ENCODE data around the gene ACTRT2.

ACTRT2 gene

DNA sequence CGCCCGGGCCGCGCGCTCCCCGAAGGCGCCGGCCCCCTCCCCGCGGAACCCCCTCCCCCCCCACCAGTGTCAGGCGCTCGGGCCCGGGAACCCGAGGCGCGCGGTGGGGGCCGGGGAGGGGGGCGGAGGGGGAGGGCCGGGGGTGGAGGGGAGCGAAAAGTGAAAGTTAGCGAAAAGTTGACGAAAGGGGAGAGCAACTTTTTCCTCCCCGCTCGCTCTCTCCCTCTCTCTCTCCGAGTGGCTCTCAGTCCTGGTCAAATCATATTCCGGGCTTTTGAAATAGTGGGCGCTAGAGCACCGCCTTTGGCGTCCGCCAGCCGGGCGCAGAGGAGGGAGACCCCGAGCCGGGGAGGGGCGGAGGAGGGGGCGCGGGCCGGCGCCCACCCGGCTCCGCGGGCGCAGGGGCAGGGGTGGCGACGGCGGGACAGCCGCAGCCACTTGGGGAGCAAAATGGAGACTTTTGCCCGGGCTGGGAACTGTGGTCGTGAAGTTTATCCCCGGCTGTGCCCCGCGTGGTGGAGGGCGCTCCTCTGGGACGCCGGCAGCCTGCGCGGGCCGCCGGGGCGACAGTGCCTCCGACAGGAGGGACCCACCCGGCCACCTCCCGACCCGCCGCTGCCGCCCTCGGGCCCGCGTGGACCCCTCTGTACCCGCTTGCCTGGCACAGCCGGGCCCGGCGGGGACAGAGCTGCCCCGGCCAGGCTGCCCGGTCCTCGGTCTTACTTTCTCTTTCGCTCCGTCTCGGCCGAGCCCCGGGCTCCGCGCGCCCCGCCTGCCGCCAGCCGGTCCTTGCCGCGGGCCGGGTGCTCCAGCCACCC is 48.4 kb downstream of the ACTRT2 start:
- no peak for DNase-seq

DNA sequence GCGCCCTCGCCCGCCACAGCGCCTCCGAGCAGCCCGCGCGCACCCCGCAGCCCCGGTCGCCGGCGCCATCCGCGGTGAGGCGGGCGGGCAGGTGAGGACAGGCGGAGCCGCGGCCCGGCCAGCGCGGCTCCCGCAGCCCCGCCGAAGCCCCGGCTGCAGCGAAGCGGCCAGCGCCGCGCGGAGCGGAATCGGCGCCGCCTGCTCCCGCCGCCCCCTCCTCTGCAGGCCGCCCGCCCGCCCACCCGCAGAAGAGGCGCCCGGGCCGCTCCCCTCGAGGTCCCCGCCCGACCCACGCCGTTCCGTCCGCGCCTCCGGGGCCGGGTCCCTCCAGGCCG is 49.0 kb downstream of the ACTRT2 start:
- no peak for DNase-seq

DNA sequence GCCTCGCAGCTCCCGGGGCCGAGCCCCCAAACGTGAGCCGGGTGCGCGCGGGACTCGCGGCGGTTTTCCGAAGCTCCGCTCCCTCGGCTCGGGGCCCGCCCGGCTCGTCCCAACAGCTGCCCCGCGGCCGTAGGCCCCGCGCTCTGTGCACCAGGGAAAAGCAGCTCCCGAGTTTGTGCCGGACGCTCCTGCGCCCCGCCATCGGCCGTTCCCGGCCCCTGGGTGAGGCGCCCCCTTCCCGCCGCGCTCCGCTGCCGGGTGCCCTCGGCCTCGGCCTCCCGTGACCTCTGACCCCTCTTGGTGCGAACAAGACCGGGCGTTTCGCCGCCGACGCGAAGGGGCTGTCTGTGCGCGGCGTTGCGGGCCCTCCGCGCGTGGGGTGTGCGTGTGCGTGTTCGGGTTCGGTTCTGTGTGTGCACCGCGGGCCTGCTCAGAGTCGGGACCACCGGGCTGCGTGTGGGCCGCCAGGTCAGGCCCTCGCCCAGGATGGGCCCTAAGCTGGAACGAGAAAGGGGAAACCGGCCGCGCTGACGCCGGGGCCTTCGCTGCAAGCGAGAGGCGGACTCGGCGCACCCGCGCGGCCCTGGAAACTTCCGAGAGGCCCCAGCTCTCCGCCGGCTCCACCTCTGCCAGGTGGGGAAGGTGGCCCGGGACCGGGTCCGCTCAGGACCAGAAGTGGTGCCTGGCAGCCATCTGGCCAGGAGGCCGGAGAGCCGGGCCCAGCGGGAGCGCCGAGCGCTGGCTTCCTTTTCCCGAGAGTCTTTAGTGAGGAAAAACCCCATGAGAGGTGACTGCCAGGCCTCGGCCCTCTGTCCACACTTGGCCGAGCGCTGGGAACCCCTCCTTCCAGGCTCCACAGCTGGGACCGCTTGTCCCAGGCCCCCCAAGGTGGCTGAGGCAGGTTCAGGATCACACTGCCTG is 49.6 kb downstream of the ACTRT2 start:
- no peak for DNase-seq

DNA sequence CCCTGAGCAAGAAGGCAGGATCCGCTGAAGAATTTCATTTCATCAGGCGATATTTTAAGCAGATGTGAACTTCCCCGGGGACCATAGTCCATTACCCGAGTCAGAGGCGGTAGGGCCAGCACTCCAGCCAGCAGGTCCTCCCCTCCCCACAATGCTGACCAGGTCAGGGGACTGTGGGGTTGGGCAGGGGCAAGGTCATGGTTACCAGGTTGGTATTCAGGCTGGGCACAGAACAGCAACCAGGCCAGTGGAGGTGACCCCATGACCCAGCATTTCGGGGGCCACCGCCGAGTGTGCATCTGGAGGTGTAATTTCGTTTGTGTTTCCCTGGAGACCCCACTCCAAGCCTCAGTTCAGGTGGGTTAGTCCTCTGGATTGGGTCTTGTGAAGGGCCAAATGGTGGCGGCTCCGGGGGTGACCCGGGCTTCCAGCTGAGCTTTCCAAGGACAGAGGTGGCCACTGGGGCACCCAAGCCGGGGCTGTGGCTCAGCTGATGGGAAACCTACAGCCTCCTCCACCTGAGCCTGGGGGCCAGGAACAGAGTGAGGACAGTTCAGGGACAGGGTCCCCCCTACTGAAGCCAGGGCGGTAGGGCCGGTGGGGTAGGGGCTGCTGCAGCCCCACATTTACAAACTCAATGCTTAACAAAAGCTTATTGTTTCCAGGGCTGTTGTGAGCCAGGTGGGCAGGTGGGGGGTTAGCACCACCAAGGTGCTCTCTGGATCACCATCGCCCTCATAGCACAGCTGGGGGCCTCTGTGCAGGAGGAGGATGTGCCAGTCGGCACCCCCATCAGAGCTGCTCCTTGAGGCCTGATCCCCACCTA is 50.5 kb downstream of the ACTRT2 start:
- DNase-seq: no peak
